HepG2 (cell line): ENCODE data around the gene MFRP. TPM values are rescaled to one million over a fixed set of nuclear protein-coding genes. Genes with fewer than 3 reads are reported as not detected.
A peak's percentile ranks its signal among the peaks of the same experiment; 100 is the strongest.

ENCODE experiments used
- AGO1 ChIP-seq: fragments of 200-400 bp; formaldehyde crosslinking; IDR thresholded peaks from 2 replicates; pipeline ENCODE4 v1.6.1; 2017; ENCODE audit warnings: mild to moderate bottlenecking, low read depth, low read length, moderate library complexity; ENCODE audit not compliant: poor library complexity, severe bottlenecking
- ARNT2 ChIP-seq: sonication (generic); formaldehyde crosslinking; IDR thresholded peaks from 2 replicates; pipeline ENCODE4 v1.8.0; 2022; ENCODE audit warnings: mild to moderate bottlenecking, low read depth, missing genetic modification reagents, moderate library complexity
- CSRNP1 ChIP-seq: sonication (generic); formaldehyde crosslinking; IDR thresholded peaks from 2 replicates; pipeline ENCODE4 v1.8.1; 2023; ENCODE audit warnings: mild to moderate bottlenecking, missing genetic modification reagents
- FOXP1 ChIP-seq, 2 experiments: fragments of 450-650 bp in 1 of 2; IDR thresholded peaks; 2 replicates each; pipeline ENCODE4 v1.6.1; 2017 to 2018; ENCODE audit warnings: antibody characterized with exemption in 1 of 2
- HDAC1 ChIP-seq: sonication (generic); formaldehyde crosslinking; IDR thresholded peaks from 2 replicates; pipeline ENCODE4 v1.5.1; 2020; ENCODE audit warnings: mild to moderate bottlenecking, missing genetic modification reagents
- HMGXB3 ChIP-seq: sonication (generic); formaldehyde crosslinking; IDR thresholded peaks from 2 replicates; pipeline ENCODE4 v1.4.0; 2020; ENCODE audit warnings: missing genetic modification reagents, borderline replicate concordance
- HMGXB4 ChIP-seq, 2 experiments: sonication (generic) in 1 of 2; formaldehyde crosslinking in 1 of 2; IDR thresholded peaks; 2 replicates each; pipeline versions ENCODE4 v1.4.0 to v1.6.1; 2018 to 2020; ENCODE audit warnings: missing genetic modification reagents in 2 of 2, borderline replicate concordance in 1 of 2, low read depth in 1 of 2, mild to moderate bottlenecking in 1 of 2, missing biosample characterization in 1 of 2
- HNF1B ChIP-seq: sonication (generic); formaldehyde crosslinking; IDR thresholded peaks from 2 replicates; pipeline ENCODE4 v1.5.1; 2020; ENCODE audit warnings: mild to moderate bottlenecking, moderate library complexity, missing genetic modification reagents
- HNRNPL ChIP-seq: fragments of 200-400 bp; formaldehyde crosslinking; IDR thresholded peaks from 2 replicates; pipeline ENCODE4 v1.6.1; 2017; ENCODE audit warnings: mild to moderate bottlenecking, low read depth, low read length
- MEF2D ChIP-seq: sonication (generic); formaldehyde crosslinking; IDR thresholded peaks from 2 replicates; pipeline ENCODE4 v1.5.1; 2020; ENCODE audit warnings: mild to moderate bottlenecking, missing genetic modification reagents
- NCOA5 ChIP-seq: sonication (generic); formaldehyde crosslinking; IDR thresholded peaks from 2 replicates; pipeline ENCODE4 v1.4.0; 2020; ENCODE audit warnings: missing genetic modification reagents
- NR3C1 ChIP-seq: sonication (generic); formaldehyde crosslinking; IDR thresholded peaks from 2 replicates; pipeline ENCODE4 v1.4.0; 2020; ENCODE audit warnings: missing genetic modification reagents
- SNRNP70 ChIP-seq: fragments of 200-400 bp; formaldehyde crosslinking; IDR thresholded peaks from 2 replicates; pipeline ENCODE4 v1.6.1; 2017; ENCODE audit warnings: mild to moderate bottlenecking, low read depth, low read length, moderate library complexity
- ZBTB8A ChIP-seq: sonication (generic); formaldehyde crosslinking; IDR thresholded peaks from 2 replicates; pipeline ENCODE4 v1.4.0; 2020; ENCODE audit warnings: mild to moderate bottlenecking, low read depth, missing genetic modification reagents, borderline replicate concordance
- ZNF335 ChIP-seq: sonication (generic); formaldehyde crosslinking; IDR thresholded peaks from 2 replicates; pipeline ENCODE4 v1.4.0; 2020; ENCODE audit warnings: missing genetic modification reagents
- ZNF382 ChIP-seq: sonication (generic); formaldehyde crosslinking; IDR thresholded peaks from 2 replicates; pipeline ENCODE4 v1.5.0; 2020; ENCODE audit warnings: missing genetic modification reagents, mild to moderate bottlenecking, borderline replicate concordance
- ZNF512 ChIP-seq: sonication (generic); formaldehyde crosslinking; IDR thresholded peaks from 2 replicates; pipeline ENCODE4 v1.4.0; 2020; ENCODE audit warnings: mild to moderate bottlenecking, missing genetic modification reagents
- ZNF660 ChIP-seq: sonication (generic); formaldehyde crosslinking; IDR thresholded peaks from 2 replicates; pipeline ENCODE4 v1.5.1; 2020; ENCODE audit warnings: mild to moderate bottlenecking, low read depth, missing genetic modification reagents, borderline replicate concordance
- polyA plus RNA-seq, 8 experiments: library from polyadenylated mRNA; depleted of rRNA in 3 of 8; stranded (reverse) in 7 of 8; unstranded in 1 of 8; fragments of >200 nt; fragmentation: Illumina TruSeq in 4 of 8; extraction: Trizol in 4 of 8; gene quantifications; 2 replicates each; pipeline versions ENCODE4 v1.2.1 to v1.2.3, GENCODE V29; 2011 to 2016; ENCODE audit warnings: low read depth in 4 of 8, missing spikeins in 1 of 8, mixed read lengths in 1 of 8; ENCODE audit not compliant: insufficient read depth in 1 of 8
- total RNA-seq, 5 experiments: library from RNA; depleted of rRNA; stranded (reverse); fragments of >200 nt; fragmentation: Illumina TruSeq; extraction: Trizol; gene quantifications; 2 replicates each; pipeline ENCODE4 v1.2.3, GENCODE V29; 2016; ENCODE audit warnings: low read depth in 1 of 5

The MFRP gene
- total and polyA plus RNA-seq, 2 of the 13 experiments (the other 11 are each of a cell fraction or from before 2014, with no cell fraction given), result not detected

- TF ChIP-seq ZNF512 (no peak), NCOA5 (CRISPR knock-in tag) (no peak), ZNF660 (CRISPR knock-in tag) (no peak), CSRNP1 (CRISPR knock-in tag) (no peak), AGO1 (no peak), ZNF335 (CRISPR knock-in tag) (no peak), ZBTB8A (no peak), HNF1B (CRISPR knock-in tag) (no peak), HMGXB4 (CRISPR knock-in tag; IDR thresholded peaks at IDR 0.05; ENCODE audit: borderline replicate concordance in 1 of 2, low read depth in 1 of 2) (no peak; a peak in 1 of 4 replicates), FOXP1 (IDR thresholded peaks at IDR 0.05) (no peak), FOXP1 (CRISPR knock-in tag; IDR thresholded peaks at IDR 0.05) (no peak), HDAC1 (CRISPR knock-in tag) (peak; percentile 49; the same call in 1 of the 2 replicates), MEF2D (CRISPR knock-in tag) (0 out of 2 replicates have a peak, but pooled peaks have one; percentile 47), NR3C1 (no peak), ZNF382 (CRISPR knock-in tag) (no peak), HNRNPL (no peak), ARNT2 (CRISPR knock-in tag) (no peak), HMGXB3 (no peak), SNRNP70 (no peak)
These were observed 24.1 kb upstream of the MFRP start (continued) for GRCh38 chr11:119370486-119371046.
